Measurements from ENCODE around the gene INHBB.
A peak's percentile ranks its signal among the peaks of the same experiment; 100 is the strongest.

The INHBB gene

DNA sequence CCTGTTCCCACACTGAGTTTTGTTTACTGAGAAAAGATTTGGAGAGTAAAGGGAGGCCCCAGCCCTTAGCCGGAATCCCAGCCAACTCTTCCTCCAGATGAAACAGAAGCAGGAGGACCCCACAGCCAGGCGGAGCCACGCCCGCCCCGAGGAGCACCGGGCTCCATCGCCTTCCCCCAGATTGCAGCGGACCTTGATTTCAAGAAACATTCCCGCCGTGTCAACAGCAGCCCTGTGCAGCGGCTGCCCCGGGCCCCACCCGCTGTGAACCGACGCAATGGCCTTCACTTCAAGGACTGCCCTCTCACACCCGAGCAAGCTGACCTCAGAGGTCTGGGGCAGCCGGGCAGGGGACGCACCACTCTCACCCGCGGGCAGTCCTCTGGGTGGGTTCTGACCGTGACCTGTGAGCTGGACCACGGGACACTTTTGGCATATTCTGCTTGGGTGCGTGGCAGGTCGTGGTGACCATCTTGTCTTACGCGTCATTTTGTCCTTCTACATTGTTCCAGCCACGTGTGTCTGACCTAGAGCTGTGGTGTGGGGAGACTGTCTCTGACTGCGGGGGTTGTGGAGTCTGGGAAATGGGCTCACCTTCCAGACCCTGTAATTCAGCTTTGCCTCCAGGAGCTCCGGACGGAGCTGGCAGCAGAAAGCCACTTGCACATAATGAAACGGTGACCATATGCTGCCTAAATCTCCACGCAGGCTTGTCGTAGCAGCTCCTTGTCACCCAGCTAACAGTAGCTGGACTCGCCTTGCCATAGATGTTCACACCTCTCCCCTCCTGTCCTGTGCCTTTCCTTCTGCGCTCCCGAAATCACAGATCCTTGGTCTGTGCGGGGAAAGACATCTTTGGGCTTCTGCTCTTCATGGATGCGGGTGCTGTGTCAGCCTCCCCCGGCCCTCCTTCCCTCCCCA lies 32.0 kb upstream of the INHBB start:
- H3K18ac ChIP-seq (ENCODE audit: low read depth in 1 of 2, low read length in 2 of 2) = no peak overlapping the region
- H2AFZ ChIP-seq (ENCODE audit: low read depth, low read length) = no peak overlapping the region
- H3K4me3 ChIP-seq (ENCODE audit: insufficient read depth in 1 of 2, low read depth in 1 of 2, low read length in 2 of 2) = peak overlapping the region in 1 of 2 experiments; percentile 86
- DNase-seq = no peak
- no peak overlapping the region for H4K8ac ChIP-seq (ENCODE audit: low read length)
- H3K9ac ChIP-seq (ENCODE audit: low read length) = peak overlapping the region; percentile 84
- H2AK5ac ChIP-seq (ENCODE audit: low read length, severe bottlenecking) = no peak overlapping the region
- no peak overlapping the region for H2BK120ac ChIP-seq (ENCODE audit: low read depth, low read length)
- H3K4me1 ChIP-seq (ENCODE audit: control insufficient read depth, insufficient read depth, low read depth, low read length) = peaks cover 2% of the 10 kb centered on the region
- H3K4me2 ChIP-seq (ENCODE audit: low read length, poor library complexity, severe bottlenecking) = no peak overlapping the region
- no peaks in the 10 kb centered on the region for H3K9me3 ChIP-seq (ENCODE audit: control insufficient read depth, low read length)
- H3K14ac ChIP-seq (ENCODE audit: low read length in 2 of 2) = no peak overlapping the region
- peak overlapping the region; percentile 7 for H4K91ac ChIP-seq (ENCODE audit: low read length)
- peaks cover 14 to 27% of the 10 kb centered on the region in 2 experiments for H3K27me3 ChIP-seq (ENCODE audit: control insufficient read depth in 1 of 2, insufficient read depth in 1 of 2, low read length in 2 of 2)
- H3K23ac ChIP-seq (ENCODE audit: low read length in 2 of 2) = no peak overlapping the region
- no peak overlapping the region for H2BK12ac ChIP-seq (ENCODE audit: low read length in 2 of 2)
- no peak overlapping the region for H3K27ac ChIP-seq (ENCODE audit: low read length, poor library complexity, severe bottlenecking)
- no peaks in the 10 kb centered on the region for H3K79me1 ChIP-seq (replicated peaks; ENCODE audit: low read length, poor library complexity, severe bottlenecking)
- H2BK15ac ChIP-seq (ENCODE audit: low read depth, poor library complexity, severe bottlenecking) = no peak overlapping the region
- no peaks in the 10 kb centered on the region for H3K36me3 ChIP-seq (ENCODE audit: control insufficient read depth in 1 of 2, insufficient read depth in 2 of 2, low read depth in 1 of 2, low read length in 2 of 2)
- 85% methylated on average over 39 of the region's 39 CpGs for WGBS
- no peak overlapping the region for H3K4ac ChIP-seq (ENCODE audit: low read depth in 1 of 2, low read length in 2 of 2)
- H2BK5ac ChIP-seq (ENCODE audit: low read depth, low read length, poor library complexity, severe bottlenecking) = no peak overlapping the region

DNA sequence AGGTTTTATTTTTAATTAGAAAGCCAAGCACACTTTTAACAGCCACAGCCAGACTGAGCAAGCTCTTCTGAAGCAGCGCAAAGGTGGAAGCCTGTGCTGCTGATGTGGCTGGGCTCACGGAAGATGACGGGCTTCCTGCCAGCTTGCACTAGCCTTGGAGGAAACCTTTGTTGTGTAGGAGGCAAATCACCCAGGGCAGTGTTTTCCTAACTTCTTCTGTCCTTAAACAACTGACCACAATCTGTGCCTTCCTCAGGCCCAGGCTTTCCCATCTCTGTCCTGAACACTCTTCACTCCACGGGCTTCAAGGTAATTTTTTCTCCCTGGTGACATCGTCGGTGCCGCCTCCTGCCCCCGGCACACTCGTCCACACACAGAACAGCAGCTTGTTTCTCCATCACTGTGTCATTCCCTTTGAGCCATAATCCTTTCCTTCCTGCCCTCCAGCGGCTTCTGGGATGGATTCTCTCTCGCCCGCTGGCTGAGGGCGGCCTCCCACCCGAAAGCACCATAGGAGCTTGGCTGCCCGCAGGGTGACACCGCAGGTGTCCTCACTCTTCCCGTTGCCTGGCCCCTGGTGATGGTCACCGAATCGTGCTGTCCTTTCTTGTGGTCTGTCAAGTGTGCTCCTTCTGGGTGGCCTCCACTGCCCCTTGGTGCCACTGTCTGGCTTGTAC lies 31.1 kb upstream of the INHBB start:
- no peak overlapping the region for H2AK5ac ChIP-seq (ENCODE audit: low read length, severe bottlenecking)
- H4K91ac ChIP-seq (ENCODE audit: low read length) = no peak overlapping the region
- no peak overlapping the region for H2AFZ ChIP-seq (ENCODE audit: low read depth, low read length)
- H2BK120ac ChIP-seq (ENCODE audit: low read depth, low read length) = no peak overlapping the region
- no peak overlapping the region for H4K8ac ChIP-seq (ENCODE audit: low read length)
- peak overlapping the region in 1 of 2 experiments; percentile 25 for H3K4ac ChIP-seq (ENCODE audit: low read depth in 1 of 2, low read length in 2 of 2)
- no peak overlapping the region for H3K18ac ChIP-seq (ENCODE audit: low read depth in 1 of 2, low read length in 2 of 2)
- H3K27ac ChIP-seq (ENCODE audit: low read length, poor library complexity, severe bottlenecking) = no peak overlapping the region
- no peak overlapping the region for H3K4me3 ChIP-seq (ENCODE audit: insufficient read depth in 1 of 2, low read depth in 1 of 2, low read length in 2 of 2)
- H3K23ac ChIP-seq (ENCODE audit: low read length in 2 of 2) = no peak overlapping the region
- no peak overlapping the region for H2BK12ac ChIP-seq (ENCODE audit: low read length in 2 of 2)
- peaks cover 19 to 36% of the 10 kb centered on the region in 2 experiments for H3K27me3 ChIP-seq (ENCODE audit: control insufficient read depth in 1 of 2, insufficient read depth in 1 of 2, low read length in 2 of 2)
- peaks cover 2% of the 10 kb centered on the region for H3K4me1 ChIP-seq (ENCODE audit: control insufficient read depth, insufficient read depth, low read depth, low read length)
- H2BK15ac ChIP-seq (ENCODE audit: low read depth, poor library complexity, severe bottlenecking) = no peak overlapping the region
- DNase-seq = no peak
- no peak overlapping the region for H3K4me2 ChIP-seq (ENCODE audit: low read length, poor library complexity, severe bottlenecking)
- no peaks in the 10 kb centered on the region for H3K36me3 ChIP-seq (ENCODE audit: control insufficient read depth in 1 of 2, insufficient read depth in 2 of 2, low read depth in 1 of 2, low read length in 2 of 2)
- 81% methylated on average over 19 of the region's 19 CpGs for WGBS
- no peaks in the 10 kb centered on the region for H3K9me3 ChIP-seq (ENCODE audit: control insufficient read depth, low read length)
- H3K14ac ChIP-seq (ENCODE audit: low read length in 2 of 2) = no peak overlapping the region
- H3K79me1 ChIP-seq (replicated peaks; ENCODE audit: low read length, poor library complexity, severe bottlenecking) = no peaks in the 10 kb centered on the region
- H3K9ac ChIP-seq (ENCODE audit: low read length) = no peak overlapping the region
- H2BK5ac ChIP-seq (ENCODE audit: low read depth, low read length, poor library complexity, severe bottlenecking) = no peak overlapping the region

DNA sequence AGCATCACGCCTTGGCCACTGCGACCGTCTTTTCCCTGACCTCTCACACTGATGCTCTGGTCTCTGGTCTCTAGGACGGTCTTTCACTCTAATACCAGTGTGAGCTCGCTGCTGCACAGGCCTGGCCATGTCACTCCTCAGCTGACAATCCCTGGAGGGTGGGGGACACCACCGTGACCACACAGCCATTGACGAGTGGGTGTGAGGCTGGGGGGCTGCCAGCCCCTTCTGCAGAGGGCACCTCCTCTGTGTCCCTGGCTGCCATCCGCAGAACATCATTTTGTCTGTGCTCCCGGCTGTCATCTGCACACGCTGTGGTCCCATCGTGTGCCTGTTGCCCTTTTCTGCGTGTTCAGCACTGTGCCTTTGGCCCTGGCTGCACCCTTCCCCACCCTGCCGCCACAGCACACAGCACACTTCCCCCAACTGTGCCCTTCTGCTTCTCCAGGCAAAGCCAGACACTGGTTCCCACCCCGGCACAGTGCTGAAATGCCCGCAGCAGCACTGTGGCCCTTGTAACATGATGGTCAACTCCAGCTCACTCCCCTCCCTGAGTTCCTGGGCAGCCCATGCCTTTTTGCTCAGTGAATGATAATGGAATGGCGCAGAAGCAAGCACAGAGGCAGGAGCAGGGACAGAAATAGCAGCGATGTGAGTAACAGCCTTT lies 30.4 kb upstream of the INHBB start:
- no peak overlapping the region for H3K9ac ChIP-seq (ENCODE audit: low read length)
- H3K4ac ChIP-seq (ENCODE audit: low read depth in 1 of 2, low read length in 2 of 2) = peak overlapping the region in 1 of 2 experiments; percentile 25
- no peak overlapping the region for H3K4me2 ChIP-seq (ENCODE audit: low read length, poor library complexity, severe bottlenecking)
- H3K18ac ChIP-seq (ENCODE audit: low read depth in 1 of 2, low read length in 2 of 2) = no peak overlapping the region
- H3K4me3 ChIP-seq (ENCODE audit: insufficient read depth in 1 of 2, low read depth in 1 of 2, low read length in 2 of 2) = no peak overlapping the region
- H2BK5ac ChIP-seq (ENCODE audit: low read depth, low read length, poor library complexity, severe bottlenecking) = no peak overlapping the region
- no peak overlapping the region for H3K27ac ChIP-seq (ENCODE audit: low read length, poor library complexity, severe bottlenecking)
- no peaks in the 10 kb centered on the region for H3K36me3 ChIP-seq (ENCODE audit: control insufficient read depth in 1 of 2, insufficient read depth in 2 of 2, low read depth in 1 of 2, low read length in 2 of 2)
- no peak overlapping the region for H2BK12ac ChIP-seq (ENCODE audit: low read length in 2 of 2)
- H3K14ac ChIP-seq (ENCODE audit: low read length in 2 of 2) = no peak overlapping the region
- H2BK15ac ChIP-seq (ENCODE audit: low read depth, poor library complexity, severe bottlenecking) = no peak overlapping the region
- H2AFZ ChIP-seq (ENCODE audit: low read depth, low read length) = no peak overlapping the region
- DNase-seq = no peak
- peak overlapping the region in 1 of 2 experiments; percentile 17 for H3K23ac ChIP-seq (ENCODE audit: low read length in 2 of 2)
- H4K8ac ChIP-seq (ENCODE audit: low read length) = no peak overlapping the region
- no peak overlapping the region for H2BK120ac ChIP-seq (ENCODE audit: low read depth, low read length)
- no peak overlapping the region for H4K91ac ChIP-seq (ENCODE audit: low read length)
- no peaks in the 10 kb centered on the region for H3K79me1 ChIP-seq (replicated peaks; ENCODE audit: low read length, poor library complexity, severe bottlenecking)
- no peak overlapping the region for H2AK5ac ChIP-seq (ENCODE audit: low read length, severe bottlenecking)
- H3K27me3 ChIP-seq (ENCODE audit: control insufficient read depth in 1 of 2, insufficient read depth in 1 of 2, low read length in 2 of 2) = peaks cover 24 to 43% of the 10 kb centered on the region in 2 experiments
- peaks cover 2% of the 10 kb centered on the region for H3K4me1 ChIP-seq (ENCODE audit: control insufficient read depth, insufficient read depth, low read depth, low read length)
- 90% methylated on average over 17 of the region's 17 CpGs for WGBS
- no peaks in the 10 kb centered on the region for H3K9me3 ChIP-seq (ENCODE audit: control insufficient read depth, low read length)

DNA sequence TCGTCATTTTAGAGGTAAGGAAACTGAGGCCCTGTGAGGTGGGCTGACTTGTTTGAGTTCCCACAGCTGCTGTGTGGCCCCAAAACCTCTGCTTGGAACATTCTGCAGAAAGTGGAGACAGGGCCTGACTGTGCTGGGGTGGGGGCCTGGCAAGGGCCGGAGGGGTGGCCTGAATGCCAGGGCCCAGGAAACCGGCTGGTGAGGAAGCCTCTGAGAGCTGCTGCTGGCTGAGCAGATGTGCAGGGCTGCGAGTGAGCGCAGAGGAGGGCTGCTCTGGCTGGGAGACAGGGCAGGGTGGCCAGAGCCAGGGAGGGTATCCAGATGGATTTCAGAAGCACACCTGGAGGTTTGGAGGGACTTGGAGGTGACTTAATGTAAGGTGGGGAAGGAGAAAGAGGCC lies 29.9 kb upstream of the INHBB start:
- H2BK5ac ChIP-seq (ENCODE audit: low read depth, low read length, poor library complexity, severe bottlenecking) = no peak overlapping the region
- no peak overlapping the region for H2BK15ac ChIP-seq (ENCODE audit: low read depth, poor library complexity, severe bottlenecking)
- H3K4me1 ChIP-seq (ENCODE audit: control insufficient read depth, insufficient read depth, low read depth, low read length) = peaks cover 2% of the 10 kb centered on the region
- no peak overlapping the region for H4K8ac ChIP-seq (ENCODE audit: low read length)
- no peak overlapping the region for H3K4me3 ChIP-seq (ENCODE audit: insufficient read depth in 1 of 2, low read depth in 1 of 2, low read length in 2 of 2)
- no peak for DNase-seq
- H2AK5ac ChIP-seq (ENCODE audit: low read length, severe bottlenecking) = no peak overlapping the region
- no peak overlapping the region for H3K4me2 ChIP-seq (ENCODE audit: low read length, poor library complexity, severe bottlenecking)
- H3K23ac ChIP-seq (ENCODE audit: low read length in 2 of 2) = no peak overlapping the region
- no peak overlapping the region for H2BK12ac ChIP-seq (ENCODE audit: low read length in 2 of 2)
- H3K79me1 ChIP-seq (replicated peaks; ENCODE audit: low read length, poor library complexity, severe bottlenecking) = no peaks in the 10 kb centered on the region
- no peak overlapping the region for H3K9ac ChIP-seq (ENCODE audit: low read length)
- no peaks in the 10 kb centered on the region for H3K9me3 ChIP-seq (ENCODE audit: control insufficient read depth, low read length)
- no peak overlapping the region for H2BK120ac ChIP-seq (ENCODE audit: low read depth, low read length)
- peaks cover 24 to 45% of the 10 kb centered on the region in 2 experiments for H3K27me3 ChIP-seq (ENCODE audit: control insufficient read depth in 1 of 2, insufficient read depth in 1 of 2, low read length in 2 of 2)
- no peak overlapping the region for H4K91ac ChIP-seq (ENCODE audit: low read length)
- no peak overlapping the region for H3K18ac ChIP-seq (ENCODE audit: low read depth in 1 of 2, low read length in 2 of 2)
- no peaks in the 10 kb centered on the region for H3K36me3 ChIP-seq (ENCODE audit: control insufficient read depth in 1 of 2, insufficient read depth in 2 of 2, low read depth in 1 of 2, low read length in 2 of 2)
- H3K27ac ChIP-seq (ENCODE audit: low read length, poor library complexity, severe bottlenecking) = no peak overlapping the region
- no peak overlapping the region for H3K14ac ChIP-seq (ENCODE audit: low read length in 2 of 2)
- no peak overlapping the region for H3K4ac ChIP-seq (ENCODE audit: low read depth in 1 of 2, low read length in 2 of 2)
- H2AFZ ChIP-seq (ENCODE audit: low read depth, low read length) = no peak overlapping the region
- whole genome bisulfite sequencing = 90% methylated on average over 5 of the region's 5 CpGs
